ENCODE results near the gene STK38L.

DNA sequence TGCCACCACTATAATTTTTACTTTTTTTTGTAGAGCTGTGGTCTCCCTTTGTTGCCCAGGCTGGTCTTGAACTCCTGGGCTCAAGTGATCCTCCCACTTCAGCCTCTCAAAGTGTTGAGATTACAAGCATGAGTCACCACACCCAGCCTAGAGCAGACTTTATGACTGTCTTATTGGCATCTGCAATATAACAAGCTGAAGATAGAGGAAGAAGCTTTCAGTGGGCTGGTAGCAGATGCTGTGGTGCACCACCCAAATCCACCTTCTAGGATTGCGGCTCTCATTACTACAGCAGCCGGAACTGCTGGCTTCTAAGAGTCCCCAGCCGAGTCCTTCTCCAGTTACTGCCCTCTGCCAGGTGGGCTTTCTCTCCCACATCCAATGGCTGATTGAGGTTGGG, 7.6 kb upstream of the STK38L start:
- TF ChIP-seq, protein P1, sequence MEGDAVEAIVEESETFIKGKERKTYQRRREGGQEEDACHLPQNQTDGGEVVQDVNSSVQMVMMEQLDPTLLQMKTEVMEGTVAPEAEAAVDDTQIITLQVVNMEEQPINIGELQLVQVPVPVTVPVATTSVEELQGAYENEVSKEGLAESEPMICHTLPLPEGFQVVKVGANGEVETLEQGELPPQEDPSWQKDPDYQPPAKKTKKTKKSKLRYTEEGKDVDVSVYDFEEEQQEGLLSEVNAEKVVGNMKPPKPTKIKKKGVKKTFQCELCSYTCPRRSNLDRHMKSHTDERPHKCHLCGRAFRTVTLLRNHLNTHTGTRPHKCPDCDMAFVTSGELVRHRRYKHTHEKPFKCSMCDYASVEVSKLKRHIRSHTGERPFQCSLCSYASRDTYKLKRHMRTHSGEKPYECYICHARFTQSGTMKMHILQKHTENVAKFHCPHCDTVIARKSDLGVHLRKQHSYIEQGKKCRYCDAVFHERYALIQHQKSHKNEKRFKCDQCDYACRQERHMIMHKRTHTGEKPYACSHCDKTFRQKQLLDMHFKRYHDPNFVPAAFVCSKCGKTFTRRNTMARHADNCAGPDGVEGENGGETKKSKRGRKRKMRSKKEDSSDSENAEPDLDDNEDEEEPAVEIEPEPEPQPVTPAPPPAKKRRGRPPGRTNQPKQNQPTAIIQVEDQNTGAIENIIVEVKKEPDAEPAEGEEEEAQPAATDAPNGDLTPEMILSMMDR (IDR thresholded peaks at IDR 0.05) = no peak
- no peak for TF ChIP-seq EP300 (IDR thresholded peaks at IDR 0.05)
- no peak for TF ChIP-seq POLR2A (IDR thresholded peaks at IDR 0.05; ENCODE audit: low read depth)
- no peak for TF ChIP-seq POLR2AphosphoS5 (IDR thresholded peaks at IDR 0.05)

Measured in esophagus muscularis mucosa (tissue), 4 donors.